ENCODE results near the gene LOXHD1. TPM values are rescaled to one million over a fixed set of nuclear protein-coding genes. Genes with fewer than 3 reads are reported as not detected.

The LOXHD1 gene
- total and polyA plus RNA-seq, 2 of the 13 experiments (the other 11 are each of a cell fraction or from before 2014, with no cell fraction given): not detected

DNA sequence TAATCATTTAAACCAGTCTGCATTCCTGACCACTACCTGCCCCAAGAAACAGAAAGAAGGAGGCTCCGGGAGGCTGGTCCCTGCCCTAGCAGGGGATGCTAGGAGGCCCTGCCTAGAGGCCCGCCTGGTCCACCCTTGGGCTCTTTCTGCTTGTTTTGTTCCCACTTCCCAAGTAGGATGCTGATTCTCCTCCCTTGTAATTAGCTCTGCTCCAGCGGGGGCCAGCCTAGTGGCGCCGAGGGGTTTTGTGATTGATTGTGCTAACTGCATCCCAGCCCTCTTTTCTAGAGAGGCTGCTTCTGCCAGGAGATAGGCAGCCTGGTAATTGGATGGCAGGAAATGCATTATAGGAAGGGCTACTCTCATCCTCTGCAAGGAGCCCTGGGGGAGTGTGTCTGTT lies 220.0 kb downstream of the LOXHD1 start (continued):
- TF ChIP-seq, protein P1, sequence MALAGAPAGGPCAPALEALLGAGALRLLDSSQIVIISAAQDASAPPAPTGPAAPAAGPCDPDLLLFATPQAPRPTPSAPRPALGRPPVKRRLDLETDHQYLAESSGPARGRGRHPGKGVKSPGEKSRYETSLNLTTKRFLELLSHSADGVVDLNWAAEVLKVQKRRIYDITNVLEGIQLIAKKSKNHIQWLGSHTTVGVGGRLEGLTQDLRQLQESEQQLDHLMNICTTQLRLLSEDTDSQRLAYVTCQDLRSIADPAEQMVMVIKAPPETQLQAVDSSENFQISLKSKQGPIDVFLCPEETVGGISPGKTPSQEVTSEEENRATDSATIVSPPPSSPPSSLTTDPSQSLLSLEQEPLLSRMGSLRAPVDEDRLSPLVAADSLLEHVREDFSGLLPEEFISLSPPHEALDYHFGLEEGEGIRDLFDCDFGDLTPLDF (CRISPR knock-in tag; IDR thresholded peaks at IDR 0.05): no peak
- no peak for TF ChIP-seq ZNF367 (CRISPR knock-in tag; IDR thresholded peaks at IDR 0.05; ENCODE audit: borderline replicate concordance)

DNA sequence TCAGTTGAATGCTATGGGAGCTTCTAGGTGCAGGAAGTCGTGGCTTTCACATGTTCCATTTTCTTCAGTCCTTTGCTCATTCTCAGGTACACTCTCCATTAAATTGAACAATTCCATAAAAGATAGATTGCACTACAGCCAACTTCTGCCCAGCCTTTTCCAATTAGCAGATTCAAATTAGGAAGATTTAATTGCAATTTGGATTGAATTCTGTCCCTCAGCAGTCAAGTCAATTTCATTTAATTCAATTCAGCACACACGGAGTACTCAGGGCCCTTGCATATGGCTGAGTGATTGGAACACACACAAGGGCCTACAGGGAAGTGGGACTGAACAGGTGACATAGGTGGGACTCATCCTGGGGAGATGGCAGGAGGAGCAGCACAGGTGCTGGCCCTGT lies 220.4 kb downstream of the LOXHD1 start:
- BruUV-seq (replicated peaks): no TSS peak
- no peak overlapping the region for H3K4me2 ChIP-seq (ENCODE audit: low read depth, low read length)
- H3K27me3 ChIP-seq (ENCODE audit: control insufficient read depth in 1 of 2, insufficient read depth in 2 of 2, low read length in 2 of 2): peaks cover 0 to 7% of the 10 kb centered on the region in 2 experiments; a peak in 2 of 5 replicates
- intact Hi-C loops (cut with micrococcal nuclease; ENCODE audit: unreplicated experiment) (no loop called here), in situ Hi-C loops (cut with HindIII; ENCODE audit: extremely low pct_ligation_motif_present, low pct_unique_long_range_greater_than_20kb) (no loop called here)
- ChIA-PET POLR2A (no interaction called here), CTCF (ENCODE audit: low intra/inter-chr PET ratio, low total read pairs) (no interaction called here)
- DNase-seq (ENCODE audit: low spot score) (no peak), ATAC-seq (no peak), FAIRE-seq (no peak)
- no peak overlapping the region for H3K27ac ChIP-seq (ENCODE audit: extremely low read length, insufficient read depth, low read length)
- no peak for TF ChIP-seq ZNF124 (CRISPR knock-in tag; IDR thresholded peaks at IDR 0.05)
- H4K20me1 ChIP-seq (ENCODE audit: insufficient read depth, low read length): no peaks in the 10 kb centered on the region
- no peaks in the 10 kb centered on the region for H3K4me1 ChIP-seq (ENCODE audit: insufficient read depth, low read length)
- H3K4me3 ChIP-seq (replicated peaks in 1 of 3; ENCODE audit: insufficient read depth in 1 of 3, low read depth in 2 of 3, low read length in 3 of 3): no peak overlapping the region
- H3K79me2 ChIP-seq (ENCODE audit: insufficient read depth, low read length): no peaks in the 10 kb centered on the region
- H3K9ac ChIP-seq (ENCODE audit: insufficient read depth, low read depth, low read length): no peak overlapping the region
- WGBS (ENCODE audit: low lambda C conversion rate): 4% methylated on average over 2 of the region's 2 CpGs
- H3K36me3 ChIP-seq (replicated peaks in 1 of 2; ENCODE audit: control insufficient read depth in 1 of 2, insufficient read depth in 2 of 2, low read length in 2 of 2): no peaks in the 10 kb centered on the region
- no peak overlapping the region for H2AFZ ChIP-seq (ENCODE audit: low read length)
- no peaks in the 10 kb centered on the region for H3K9me3 ChIP-seq (ENCODE audit: low read length)

DNA sequence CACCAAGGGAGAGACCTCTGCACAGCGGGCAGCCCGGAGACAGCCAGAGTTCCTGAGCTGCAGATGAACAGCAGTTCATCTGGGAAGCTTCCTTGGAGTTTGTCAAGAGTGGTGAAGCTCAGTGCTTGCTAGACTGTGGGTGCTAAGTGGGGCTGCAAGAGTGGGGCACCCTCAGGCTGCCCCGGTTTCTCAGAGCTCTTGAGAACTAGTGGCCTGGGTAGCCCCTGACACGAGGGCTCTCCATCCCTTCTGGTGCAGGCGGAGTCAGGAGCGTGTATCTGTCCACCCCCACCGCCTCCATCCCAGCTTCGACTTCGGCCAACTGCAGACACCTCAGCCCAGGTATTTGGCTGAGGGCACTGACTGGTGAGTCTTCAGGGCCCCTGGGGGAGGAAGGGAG lies 222.0 kb downstream of the LOXHD1 start:
- ChIA-PET CTCF (ENCODE audit: low intra/inter-chr PET ratio, low total read pairs) (no interaction called here), POLR2A (no interaction called here)
- Histone ChIP-seq H3K36me3 (replicated peaks in 1 of 2; ENCODE audit: control insufficient read depth in 1 of 2, insufficient read depth in 2 of 2, low read length in 2 of 2) (no peaks in the 10 kb centered on the region), H3K9me3 (ENCODE audit: low read length) (no peaks in the 10 kb centered on the region), H3K79me2 (ENCODE audit: insufficient read depth, low read length) (no peaks in the 10 kb centered on the region), H4K20me1 (ENCODE audit: insufficient read depth, low read length) (no peaks in the 10 kb centered on the region), H3K4me1 (ENCODE audit: insufficient read depth, low read length) (no peaks in the 10 kb centered on the region), H3K9ac (ENCODE audit: insufficient read depth, low read depth, low read length) (no peak overlapping the region), H3K27me3 (ENCODE audit: control insufficient read depth in 1 of 2, insufficient read depth in 2 of 2, low read length in 2 of 2) (peaks cover 0 to 7% of the 10 kb centered on the region in 2 experiments; a peak in 2 of 5 replicates), H2AFZ (ENCODE audit: low read length) (no peak overlapping the region), H3K4me2 (ENCODE audit: low read depth, low read length) (no peak overlapping the region), H3K27ac (ENCODE audit: extremely low read length, insufficient read depth, low read length) (no peak overlapping the region), H3K4me3 (replicated peaks in 1 of 3; ENCODE audit: insufficient read depth in 1 of 3, low read depth in 2 of 3, low read length in 3 of 3) (no peak overlapping the region)
- ATAC-seq: no peak
- no peak for DNase-seq (ENCODE audit: low spot score)
- no TSS peak for BruUV-seq (replicated peaks)
- FAIRE-seq: no peak
- in situ Hi-C loops (cut with HindIII; ENCODE audit: extremely low pct_ligation_motif_present, low pct_unique_long_range_greater_than_20kb): no loop called here
- WGBS (ENCODE audit: low lambda C conversion rate): 37% methylated on average over 2 of the region's 9 CpGs
- intact Hi-C loops (cut with micrococcal nuclease; ENCODE audit: unreplicated experiment): no loop called here
- no peak for TF ChIP-seq SALL1 (CRISPR knock-in tag; IDR thresholded peaks at IDR 0.05)
- TF ChIP-seq, protein P2, sequence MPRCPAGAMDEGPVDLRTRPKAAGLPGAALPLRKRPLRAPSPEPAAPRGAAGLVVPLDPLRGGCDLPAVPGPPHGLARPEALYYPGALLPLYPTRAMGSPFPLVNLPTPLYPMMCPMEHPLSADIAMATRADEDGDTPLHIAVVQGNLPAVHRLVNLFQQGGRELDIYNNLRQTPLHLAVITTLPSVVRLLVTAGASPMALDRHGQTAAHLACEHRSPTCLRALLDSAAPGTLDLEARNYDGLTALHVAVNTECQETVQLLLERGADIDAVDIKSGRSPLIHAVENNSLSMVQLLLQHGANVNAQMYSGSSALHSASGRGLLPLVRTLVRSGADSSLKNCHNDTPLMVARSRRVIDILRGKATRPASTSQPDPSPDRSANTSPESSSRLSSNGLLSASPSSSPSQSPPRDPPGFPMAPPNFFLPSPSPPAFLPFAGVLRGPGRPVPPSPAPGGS (CRISPR knock-in tag; IDR thresholded peaks at IDR 0.05): no peak
- no peak for TF ChIP-seq ZNF468 (CRISPR knock-in tag; IDR thresholded peaks at IDR 0.05)
- no peak for TF ChIP-seq PCBP1 (IDR thresholded peaks at IDR 0.05; ENCODE audit: borderline replicate concordance, low read depth, low read length)
- no peak for TF ChIP-seq ZNF143 (CRISPR knock-in tag; IDR thresholded peaks at IDR 0.05)
- no peak for TF ChIP-seq MBD4 (IDR thresholded peaks at IDR 0.05; ENCODE audit: borderline replicate concordance, low read length)
- TF ChIP-seq KLF12 (CRISPR knock-in tag; IDR thresholded peaks at IDR 0.05; ENCODE audit: borderline replicate concordance): no peak
- no peak for TF ChIP-seq RFX5 (IDR thresholded peaks at IDR 0.05; ENCODE audit: low read depth, low read length)
- TF ChIP-seq ZNF792 (CRISPR knock-in tag; IDR thresholded peaks at IDR 0.05): no peak
- TF ChIP-seq BHLHE40 (IDR thresholded peaks at IDR 0.05; ENCODE audit: low read length): no peak
- TF ChIP-seq, protein P3, sequence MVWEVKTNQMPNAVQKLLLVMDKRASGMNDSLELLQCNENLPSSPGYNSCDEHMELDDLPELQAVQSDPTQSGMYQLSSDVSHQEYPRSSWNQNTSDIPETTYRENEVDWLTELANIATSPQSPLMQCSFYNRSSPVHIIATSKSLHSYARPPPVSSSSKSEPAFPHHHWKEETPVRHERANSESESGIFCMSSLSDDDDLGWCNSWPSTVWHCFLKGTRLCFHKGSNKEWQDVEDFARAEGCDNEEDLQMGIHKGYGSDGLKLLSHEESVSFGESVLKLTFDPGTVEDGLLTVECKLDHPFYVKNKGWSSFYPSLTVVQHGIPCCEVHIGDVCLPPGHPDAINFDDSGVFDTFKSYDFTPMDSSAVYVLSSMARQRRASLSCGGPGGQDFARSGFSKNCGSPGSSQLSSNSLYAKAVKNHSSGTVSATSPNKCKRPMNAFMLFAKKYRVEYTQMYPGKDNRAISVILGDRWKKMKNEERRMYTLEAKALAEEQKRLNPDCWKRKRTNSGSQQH (CRISPR knock-in tag; IDR thresholded peaks at IDR 0.05; ENCODE audit: low read depth): no peak
- no peak for TF ChIP-seq ZFYVE20 (CRISPR knock-in tag; IDR thresholded peaks at IDR 0.05; ENCODE audit: borderline replicate concordance, low read depth)
- no peak for TF ChIP-seq ETV5 (CRISPR knock-in tag; IDR thresholded peaks at IDR 0.05; ENCODE audit: borderline replicate concordance)
